Activated CD4-positive, alpha-beta memory T cell treated with anti-CD3 and anti-CD28 coated beads, Interleukin-2, amount 10 ng/mL, durations not matched to agents 7 days and 5 days (primary cell): ENCODE measurements around the gene TMEM132D. TPM values are rescaled to one million over a fixed set of nuclear protein-coding genes. Genes with fewer than 3 reads are reported as not detected.

Experiments used
- CTCF ChIA-PET: fragments of 350-600 bp; sonication (Branson Sonifier 250); formaldehyde crosslinking; loops from one replicate; lab custom pipeline; 2021; ENCODE audit warnings: antibody characterized with exemption, inconsistent platforms; lab: Charles Lee
- POLR2A ChIA-PET: fragments of 350-600 bp; sonication (Branson Sonifier 250); formaldehyde crosslinking; loops from one replicate; lab custom pipeline; 2021; ENCODE audit warnings: antibody characterized with exemption; lab: Charles Lee
- DNase-seq: peaks from one replicate; pipeline ENCODE4 v3.0.0-alpha.2; 2020
- H3K27ac Mint-ChIP-seq: one replicate; pipeline ENCODE4 v1.8.0; 2021; ENCODE audit warnings: mild to moderate bottlenecking, mixed read lengths
- H3K27me3 Mint-ChIP-seq: one replicate; pipeline ENCODE4 v1.8.0; 2021; ENCODE audit warnings: mixed read lengths
- H3K36me3 Mint-ChIP-seq: one replicate; pipeline ENCODE4 v1.8.0; 2021; ENCODE audit warnings: low read depth, mixed read lengths
- H3K4me1 Mint-ChIP-seq: one replicate; pipeline ENCODE4 v1.8.0; 2021; ENCODE audit warnings: mixed read lengths
- H3K4me3 Mint-ChIP-seq: one replicate; pipeline ENCODE4 v1.8.0; 2021; ENCODE audit warnings: mild to moderate bottlenecking, mixed read lengths
- H3K9me3 Mint-ChIP-seq: one replicate; pipeline ENCODE4 v1.8.0; 2021; ENCODE audit warnings: mixed read lengths
- total RNA-seq, 2 experiments: library from RNA; stranded (reverse); gene quantifications; one replicate each; pipeline ENCODE4 v1.2.3, GENCODE V29; 2021

The TMEM132D gene
- total RNA-seq, 2 experiments from 2014 or later, result not detected

GRCh38 chr12:129109174-129110001 is 794.4 kb downstream of the TMEM132D start:
- no peaks in the 10 kb centered on the region for H3K36me3 Mint-ChIP-seq
- no peak overlapping the region for H3K27ac Mint-ChIP-seq
- H3K4me1 Mint-ChIP-seq, result no peaks in the 10 kb centered on the region
- H3K27me3 Mint-ChIP-seq, result no peaks in the 10 kb centered on the region
- ChIA-PET POLR2A (no interaction called here), CTCF (no interaction called here)
- no peak overlapping the region for H3K4me3 Mint-ChIP-seq
- H3K9me3 Mint-ChIP-seq, result peaks cover 23% of the 10 kb centered on the region
- no peak for DNase-seq

- H3K4me3 Mint-ChIP-seq, result no peak overlapping the region
- no peaks in the 10 kb centered on the region for H3K4me1 Mint-ChIP-seq
- DNase-seq, result no peak
- ChIA-PET POLR2A (no interaction called here), CTCF (no interaction called here)
- peaks cover 29% of the 10 kb centered on the region for H3K9me3 Mint-ChIP-seq
- H3K27ac Mint-ChIP-seq, result no peak overlapping the region
- no peaks in the 10 kb centered on the region for H3K36me3 Mint-ChIP-seq
- no peaks in the 10 kb centered on the region for H3K27me3 Mint-ChIP-seq
Observed at GRCh38 chr12:129106772-129107171, 797.1 kb downstream of the TMEM132D start.

- no peak for DNase-seq
Observed at GRCh38 chr12:129103231-129103630, 800.6 kb downstream of the TMEM132D start.

GRCh38 chr12:129102233-129102632 is 801.6 kb downstream of the TMEM132D start:
- no peaks in the 10 kb centered on the region for H3K36me3 Mint-ChIP-seq
- ChIA-PET CTCF (no interaction called here), POLR2A (no interaction called here)
- peaks cover 22% of the 10 kb centered on the region for H3K9me3 Mint-ChIP-seq
- no peak overlapping the region for H3K4me3 Mint-ChIP-seq
- DNase-seq, result no peak
- no peak overlapping the region for H3K27ac Mint-ChIP-seq
- H3K27me3 Mint-ChIP-seq, result no peaks in the 10 kb centered on the region
- H3K4me1 Mint-ChIP-seq, result no peaks in the 10 kb centered on the region

More at GRCh38 chr12:129103231-129103630, 800.6 kb downstream of the TMEM132D start:
- H3K4me3 Mint-ChIP-seq, result no peak overlapping the region
- H3K27ac Mint-ChIP-seq, result no peak overlapping the region
- H3K36me3 Mint-ChIP-seq, result no peaks in the 10 kb centered on the region
- no peaks in the 10 kb centered on the region for H3K27me3 Mint-ChIP-seq
- ChIA-PET POLR2A (no interaction called here), CTCF (no interaction called here)
- H3K9me3 Mint-ChIP-seq, result peaks cover 19% of the 10 kb centered on the region
- no peaks in the 10 kb centered on the region for H3K4me1 Mint-ChIP-seq

GRCh38 chr12:129101816-129102215 is 802.0 kb downstream of the TMEM132D start:
- H3K4me1 Mint-ChIP-seq, result no peaks in the 10 kb centered on the region
- no peaks in the 10 kb centered on the region for H3K36me3 Mint-ChIP-seq
- no peak for DNase-seq
- peaks cover 20% of the 10 kb centered on the region for H3K9me3 Mint-ChIP-seq
- H3K27me3 Mint-ChIP-seq, result no peaks in the 10 kb centered on the region
- ChIA-PET POLR2A (no interaction called here), CTCF (no interaction called here)
- H3K27ac Mint-ChIP-seq, result no peak overlapping the region
- H3K4me3 Mint-ChIP-seq, result no peak overlapping the region

GRCh38 chr12:129101404-129101803 is 802.4 kb downstream of the TMEM132D start:
- no peak for DNase-seq
- H3K27me3 Mint-ChIP-seq, result no peaks in the 10 kb centered on the region
- no peaks in the 10 kb centered on the region for H3K36me3 Mint-ChIP-seq
- H3K27ac Mint-ChIP-seq, result no peak overlapping the region
- no peaks in the 10 kb centered on the region for H3K4me1 Mint-ChIP-seq
- CTCF ChIA-PET, result no interaction called here
- POLR2A ChIA-PET, result no interaction called here
- no peak overlapping the region for H3K4me3 Mint-ChIP-seq
- peaks cover 16% of the 10 kb centered on the region for H3K9me3 Mint-ChIP-seq

GRCh38 chr12:129097451-129097850 is 806.4 kb downstream of the TMEM132D start:
- Mint-ChIP-seq H3K9me3 (peaks cover 21% of the 10 kb centered on the region), H3K36me3 (no peaks in the 10 kb centered on the region), H3K27ac (no peak overlapping the region), H3K27me3 (no peaks in the 10 kb centered on the region), H3K4me1 (no peaks in the 10 kb centered on the region), H3K4me3 (no peak overlapping the region)
- ChIA-PET POLR2A (no interaction called here), CTCF (no interaction called here)
- no peak for DNase-seq

GRCh38 chr12:129096968-129097367 is 806.9 kb downstream of the TMEM132D start:
- Mint-ChIP-seq H3K27me3 (no peaks in the 10 kb centered on the region), H3K4me1 (no peaks in the 10 kb centered on the region), H3K36me3 (no peaks in the 10 kb centered on the region), H3K9me3 (peaks cover 18% of the 10 kb centered on the region), H3K27ac (no peak overlapping the region), H3K4me3 (no peak overlapping the region)
- ChIA-PET CTCF (no interaction called here), POLR2A (no interaction called here)
- DNase-seq, result no peak

GRCh38 chr12:129096184-129096583 is 807.6 kb downstream of the TMEM132D start:
- no peak overlapping the region for H3K27ac Mint-ChIP-seq
- POLR2A ChIA-PET, result no interaction called here
- peaks cover 23% of the 10 kb centered on the region for H3K9me3 Mint-ChIP-seq
- no peaks in the 10 kb centered on the region for H3K27me3 Mint-ChIP-seq
- DNase-seq, result no peak
- no peaks in the 10 kb centered on the region for H3K4me1 Mint-ChIP-seq
- H3K4me3 Mint-ChIP-seq, result no peak overlapping the region
- no peaks in the 10 kb centered on the region for H3K36me3 Mint-ChIP-seq
- CTCF ChIA-PET, result no interaction called here

GRCh38 chr12:129089576-129089975 is 814.2 kb downstream of the TMEM132D start:
- no peaks in the 10 kb centered on the region for H3K27me3 Mint-ChIP-seq
- no peak overlapping the region for H3K4me3 Mint-ChIP-seq
- H3K27ac Mint-ChIP-seq, result no peak overlapping the region
- ChIA-PET POLR2A (no interaction called here), CTCF (no interaction called here)
- H3K4me1 Mint-ChIP-seq, result no peaks in the 10 kb centered on the region
- no peaks in the 10 kb centered on the region for H3K36me3 Mint-ChIP-seq
- no peak for DNase-seq
- H3K9me3 Mint-ChIP-seq, result peaks cover 24% of the 10 kb centered on the region

- H3K27ac Mint-ChIP-seq, result no peak overlapping the region
- H3K4me1 Mint-ChIP-seq, result no peaks in the 10 kb centered on the region
- peaks cover 18% of the 10 kb centered on the region for H3K9me3 Mint-ChIP-seq
- POLR2A ChIA-PET, result no interaction called here
- DNase-seq, result no peak
- H3K27me3 Mint-ChIP-seq, result no peaks in the 10 kb centered on the region
- CTCF ChIA-PET, result no interaction called here
- no peaks in the 10 kb centered on the region for H3K36me3 Mint-ChIP-seq
- no peak overlapping the region for H3K4me3 Mint-ChIP-seq
Observed at GRCh38 chr12:129084875-129085826, 818.7 kb downstream of the TMEM132D start.

- ChIA-PET POLR2A (no interaction called here), CTCF (no interaction called here)
- Mint-ChIP-seq H3K36me3 (no peaks in the 10 kb centered on the region), H3K27ac (no peak overlapping the region), H3K4me1 (no peaks in the 10 kb centered on the region), H3K9me3 (peaks cover 13% of the 10 kb centered on the region), H3K27me3 (no peaks in the 10 kb centered on the region), H3K4me3 (no peak overlapping the region)
- no peak for DNase-seq
Observed at GRCh38 chr12:129083121-129083840, 820.5 kb downstream of the TMEM132D start.

GRCh38 chr12:129082441-129082840 is 821.4 kb downstream of the TMEM132D start:
- Mint-ChIP-seq H3K4me3 (no peak overlapping the region), H3K4me1 (no peaks in the 10 kb centered on the region), H3K36me3 (no peaks in the 10 kb centered on the region), H3K27ac (no peak overlapping the region), H3K9me3 (peaks cover 17% of the 10 kb centered on the region), H3K27me3 (no peaks in the 10 kb centered on the region)
- no peak for DNase-seq
- CTCF ChIA-PET, result no interaction called here
- POLR2A ChIA-PET, result no interaction called here
